ENCODE data around the gene GSG1. TPM values are rescaled to one million over a fixed set of nuclear protein-coding genes. Genes with fewer than 3 reads are reported as not detected.

GSG1 gene
- not detected for total RNA-seq
- long read RNA-seq, result 0 reads

GRCh38 chr12:13103391-13104033, at the start of gene GSG1:
GSG1 (minus strand) TSS chr12:13103667; CDS start chr12:13103512, 155 bp downstream.
- ATAC-seq (no peak), DNase-seq (ENCODE audit: missing footprints) (no peak)
- intact Hi-C loops (cut with DNase I), result loop anchor here (10.0 kb wide), 1 partner anchor 319 kb away; the partner anchor contains the start of gene APOLD1

- no peak for ATAC-seq
- DNase-seq (ENCODE audit: missing footprints), result no peak
- intact Hi-C loops (cut with DNase I), result loop anchor here (2.0 kb wide), 1 partner anchor 54 kb away; no protein-coding TSS in a partner anchor
Measured at GRCh38 chr12:13153180-13153579, 49.7 kb upstream of the GSG1 start.

- ATAC-seq (no peak), DNase-seq (ENCODE audit: missing footprints) (no peak)
- intact Hi-C loops (cut with DNase I), result loop anchor here (2.0 kb wide), 1 partner anchor 54 kb away; no protein-coding TSS in a partner anchor
Measured at GRCh38 chr12:13152756-13153155, 49.3 kb upstream of the GSG1 start.

GRCh38 chr12:13152281-13152680, 48.8 kb upstream of the GSG1 start:
- ATAC-seq, result peak; percentile 85
- peak; percentile 77 for DNase-seq (ENCODE audit: missing footprints)
- intact Hi-C loops (cut with DNase I), result loop anchor here (2.0 kb wide), 1 partner anchor 53 kb away; no protein-coding TSS in a partner anchor

- ATAC-seq (no peak), DNase-seq (ENCODE audit: missing footprints) (no peak)
- intact Hi-C loops (cut with DNase I), result loop anchor here (1.0 kb wide), 1 partner anchor 24 kb away; no protein-coding TSS in a partner anchor
Measured at GRCh38 chr12:13149411-13149810, 45.9 kb upstream of the GSG1 start.

- DNase-seq (ENCODE audit: missing footprints), result no peak
- intact Hi-C loops (cut with DNase I), result no loop called here
- ATAC-seq, result peak; percentile 10
Measured at GRCh38 chr12:13148485-13148847, 45.0 kb upstream of the GSG1 start.

GRCh38 chr12:13147688-13148484, 44.4 kb upstream of the GSG1 start:
- DNase-seq (ENCODE audit: missing footprints) (no peak), ATAC-seq (peak; percentile 11)
- intact Hi-C loops (cut with DNase I), result loop anchor here (2.0 kb wide), 2 partner anchors 47 to 49 kb away; partner anchors contain the start of gene EMP1

GRCh38 chr12:13146336-13146938, 43.0 kb upstream of the GSG1 start:
- DNase-seq (ENCODE audit: missing footprints) (no peak), ATAC-seq (peak; percentile 89)
- intact Hi-C loops (cut with DNase I), result loop anchor here (2.0 kb wide), 2 partner anchors 46 to 50 kb away; partner anchors contain the start of gene EMP1

- ATAC-seq (no peak), DNase-seq (ENCODE audit: missing footprints) (no peak)
Measured at GRCh38 chr12:13144266-13144828, 40.9 kb upstream of the GSG1 start.

GRCh38 chr12:13142747-13143146, 39.3 kb upstream of the GSG1 start:
- ATAC-seq (peak; percentile 24), DNase-seq (ENCODE audit: missing footprints) (no peak)
- intact Hi-C loops (cut with DNase I), result no loop called here

More at GRCh38 chr12:13144266-13144828, 40.9 kb upstream of the GSG1 start:
- intact Hi-C loops (cut with DNase I), result no loop called here

- intact Hi-C loops (cut with DNase I), result no loop called here
- DNase-seq (ENCODE audit: missing footprints), result no peak
Measured at GRCh38 chr12:13141686-13142085, 38.2 kb upstream of the GSG1 start.

GRCh38 chr12:13135371-13136178, 32.1 kb upstream of the GSG1 start:
- DNase-seq (ENCODE audit: missing footprints), result peak; percentile 71
- no peak for ATAC-seq
- intact Hi-C loops (cut with DNase I), result no loop called here

More at GRCh38 chr12:13141686-13142085, 38.2 kb upstream of the GSG1 start:
- no peak for ATAC-seq

GRCh38 chr12:13133886-13134285, 30.4 kb upstream of the GSG1 start:
- intact Hi-C loops (cut with DNase I), result no loop called here
- no peak for ATAC-seq

GRCh38 chr12:13130981-13131380, 27.5 kb upstream of the GSG1 start:
- ATAC-seq, result no peak
- intact Hi-C loops (cut with DNase I), result no loop called here
- DNase-seq (ENCODE audit: missing footprints), result no peak

More at GRCh38 chr12:13133886-13134285, 30.4 kb upstream of the GSG1 start:
- no peak for DNase-seq (ENCODE audit: missing footprints)

- no peak for ATAC-seq
Measured at GRCh38 chr12:13128291-13128965, 25.0 kb upstream of the GSG1 start.

GRCh38 chr12:13127444-13127843, 24.0 kb upstream of the GSG1 start:
- ATAC-seq (no peak), DNase-seq (ENCODE audit: missing footprints) (no peak)
- intact Hi-C loops (cut with DNase I), result no loop called here

More at GRCh38 chr12:13128291-13128965, 25.0 kb upstream of the GSG1 start:
- DNase-seq (ENCODE audit: missing footprints), result no peak
- intact Hi-C loops (cut with DNase I), result no loop called here

GRCh38 chr12:13126494-13126893, 23.0 kb upstream of the GSG1 start:
- DNase-seq (ENCODE audit: missing footprints), result no peak
- intact Hi-C loops (cut with DNase I), result no loop called here
- ATAC-seq, result no peak

GRCh38 chr12:13125996-13126395, 22.5 kb upstream of the GSG1 start:
- DNase-seq (ENCODE audit: missing footprints) (no peak), ATAC-seq (no peak)
- intact Hi-C loops (cut with DNase I), result no loop called here
